ACC112 (cell line): ENCODE data around the gene OR7A5.

Experiments used
- H2AFZ ChIP-seq: fragments of 200-600 bp; sonication (generic); one replicate; pipeline ENCODE4 v1.6.0; 2017; ENCODE audit warnings: antibody characterized with exemption, low read length; ENCODE audit not compliant: unreplicated experiment
- H3K27ac ChIP-seq: fragments of 200-600 bp; sonication (generic); 2 replicates; pipeline ENCODE4 v1.5.1; 2014; ENCODE audit warnings: low read depth, mild to moderate bottlenecking, antibody characterized with exemption, low read length, moderate library complexity
- H3K27me3 ChIP-seq: fragments of 200-600 bp; sonication (generic); 2 replicates; pipeline ENCODE4 v1.6.1; 2014; ENCODE audit warnings: mild to moderate bottlenecking, antibody characterized with exemption, low read length, moderate library complexity, mixed read lengths; ENCODE audit not compliant: insufficient read depth
- H3K36me3 ChIP-seq: fragments of 200-600 bp; sonication (generic); 2 replicates; pipeline ENCODE4 v1.6.1; 2016; ENCODE audit warnings: mild to moderate bottlenecking, antibody characterized with exemption, low read length, moderate library complexity, mixed read lengths; ENCODE audit not compliant: insufficient read depth
- H3K4me1 ChIP-seq: fragments of 200-600 bp; sonication (generic); one replicate; pipeline ENCODE4 v1.6.1; 2016; ENCODE audit warnings: low read length, mixed read lengths; ENCODE audit not compliant: insufficient read depth, unreplicated experiment, control insufficient read depth
- H3K4me3 ChIP-seq: fragments of 200-600 bp; sonication (generic); 2 replicates; pipeline ENCODE4 v1.5.1; 2014; ENCODE audit warnings: mild to moderate bottlenecking, low read depth, low read length
- H3K79me2 ChIP-seq: fragments of 200-600 bp; sonication (generic); one replicate; pipeline ENCODE4 v1.6.0; 2016; ENCODE audit warnings: low read length; ENCODE audit not compliant: control insufficient read depth, unreplicated experiment, insufficient read depth

OR7A5 gene

GRCh38 chr19:14835011-14835410 lies at the start of gene OR7A5, which contains the start of gene OR7C1:
Gene OR7A5 (minus strand): TSS chr19:14835185. CDS start chr19:14828241, 6,944 bp downstream.
Gene OR7C1 (minus strand): TSS chr19:14835185. CDS start chr19:14800136, 35,049 bp downstream.
- H3K4me3 ChIP-seq = no peak within 1 kb of the TSS
- no peak within 1 kb of the TSS for H3K27ac ChIP-seq
- no peaks in the 10 kb centered on the region for H3K79me2 ChIP-seq
- H3K4me1 ChIP-seq = no peaks in the 10 kb centered on the region
- H2AFZ ChIP-seq = no peak within 1 kb of the TSS
- H3K27me3 ChIP-seq = peaks cover 34% of the 10 kb centered on the region
- H3K36me3 ChIP-seq = no peaks in the 10 kb centered on the region

DNA sequence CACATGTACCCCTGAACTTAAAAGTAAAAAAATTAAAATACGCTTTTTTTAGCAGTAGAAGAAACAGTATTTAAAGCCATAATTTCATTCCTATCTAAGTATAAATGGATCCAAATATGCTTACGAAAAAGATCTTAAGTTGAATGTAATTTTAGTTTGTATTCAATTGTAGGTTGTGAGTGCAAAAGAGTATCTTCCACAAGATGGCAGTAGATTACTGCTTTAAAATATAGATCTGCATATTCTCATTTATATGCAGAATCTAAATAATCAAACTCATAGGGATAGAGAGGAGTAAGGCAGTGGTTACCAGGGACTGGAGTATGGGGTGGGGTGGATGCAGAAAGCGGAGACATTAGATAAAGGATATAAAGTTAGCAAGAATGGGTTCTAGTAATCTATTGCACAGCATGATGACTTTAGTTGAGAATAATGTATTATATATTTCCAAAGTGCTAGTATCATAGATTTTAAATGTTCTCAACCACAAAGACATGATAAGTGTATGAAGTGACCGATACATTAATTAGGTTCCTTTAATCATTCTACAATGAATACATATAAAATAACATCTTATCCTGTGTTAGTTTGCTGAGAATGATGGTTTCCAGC lies 36.7 kb upstream of the OR7A5 start:
- H2AFZ ChIP-seq = no peak overlapping the region
- H3K27me3 ChIP-seq = peaks cover 49% of the 10 kb centered on the region
- no peaks in the 10 kb centered on the region for H3K4me1 ChIP-seq
- no peaks in the 10 kb centered on the region for H3K79me2 ChIP-seq
- no peak overlapping the region for H3K27ac ChIP-seq
- H3K36me3 ChIP-seq = no peaks in the 10 kb centered on the region
- H3K4me3 ChIP-seq = no peak overlapping the region

- Histone ChIP-seq H3K4me3 (no peak overlapping the region), H3K79me2 (no peaks in the 10 kb centered on the region), H3K27me3 (peaks cover 43% of the 10 kb centered on the region), H3K36me3 (no peaks in the 10 kb centered on the region), H3K4me1 (no peaks in the 10 kb centered on the region), H2AFZ (no peak overlapping the region), H3K27ac (no peak overlapping the region)
These were observed 33.5 kb upstream of the OR7A5 start for GRCh38 chr19:14868497-14868896.

DNA sequence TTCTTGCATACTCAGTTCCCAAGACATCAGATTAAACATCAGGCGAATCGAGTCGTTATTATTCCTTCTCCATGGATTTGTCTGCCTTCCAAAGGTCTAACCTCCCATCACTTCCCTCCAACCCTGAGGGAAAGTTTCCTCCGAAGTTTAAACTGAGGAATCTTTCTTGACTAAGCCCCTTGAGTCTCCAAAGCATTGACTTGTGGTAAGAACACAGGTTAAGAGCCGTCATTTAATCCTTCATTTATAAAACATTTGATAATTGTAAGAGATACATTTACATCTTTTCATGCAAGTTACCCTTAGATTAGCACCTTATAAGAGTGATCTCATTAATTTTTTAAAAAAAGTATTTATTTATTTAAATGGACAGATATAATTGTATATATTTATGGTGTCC lies 13.8 kb upstream of the OR7A5 start, which contains the start of gene OR7A10:
Gene OR7A10, minus strand, starts transcription at position 101 of the 400 bp plus-strand sequence. CDS start 7,045 bp downstream, outside the sequence.
- Histone ChIP-seq H3K27ac (no peak within 1 kb of the TSS), H3K79me2 (no peaks in the 10 kb centered on the region), H3K27me3 (peaks cover 34% of the 10 kb centered on the region)

DNA sequence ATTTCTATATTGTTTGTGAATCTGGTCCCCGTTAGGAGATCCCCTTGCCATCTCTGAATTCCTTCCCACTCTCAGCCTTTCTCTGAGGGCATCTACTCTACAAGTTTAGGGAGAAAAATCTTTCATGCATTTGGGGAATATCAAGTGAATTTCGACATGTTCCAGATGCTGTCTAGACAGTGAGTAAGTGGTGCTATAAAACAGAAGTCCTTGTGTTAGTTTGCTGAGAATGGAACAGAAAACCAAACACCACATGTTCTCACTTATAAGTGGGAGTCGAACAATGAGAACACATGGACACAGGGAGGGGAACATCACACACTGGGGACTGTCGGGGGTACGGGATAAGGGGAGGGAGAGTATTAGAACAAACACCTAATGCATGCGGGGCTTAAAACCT lies 8.6 kb upstream of the OR7A5 start:
- Histone ChIP-seq H3K27ac (no peak overlapping the region), H3K36me3 (no peaks in the 10 kb centered on the region), H3K27me3 (peaks cover 42% of the 10 kb centered on the region), H2AFZ (no peak overlapping the region), H3K79me2 (no peaks in the 10 kb centered on the region), H3K4me1 (no peaks in the 10 kb centered on the region), H3K4me3 (no peak overlapping the region)

More for the DNA sequence above, 13.8 kb upstream of the OR7A5 start, which contains the start of gene OR7A10:
- H2AFZ ChIP-seq = no peak within 1 kb of the TSS
- no peaks in the 10 kb centered on the region for H3K4me1 ChIP-seq
- H3K4me3 ChIP-seq = no peak within 1 kb of the TSS
- H3K36me3 ChIP-seq = no peaks in the 10 kb centered on the region

GRCh38 chr19:14843169-14843568 lies 8.2 kb upstream of the OR7A5 start:
- Histone ChIP-seq H3K36me3 (no peaks in the 10 kb centered on the region), H3K4me3 (no peak overlapping the region), H2AFZ (no peak overlapping the region), H3K27me3 (peaks cover 38% of the 10 kb centered on the region), H3K27ac (no peak overlapping the region), H3K79me2 (no peaks in the 10 kb centered on the region), H3K4me1 (no peaks in the 10 kb centered on the region)

GRCh38 chr19:14840206-14840605 lies 5.2 kb upstream of the OR7A5 start:
- Histone ChIP-seq H3K79me2 (no peaks in the 10 kb centered on the region), H3K36me3 (no peaks in the 10 kb centered on the region), H3K4me3 (no peak overlapping the region), H3K27ac (no peak overlapping the region), H3K27me3 (peaks cover 47% of the 10 kb centered on the region), H2AFZ (no peak overlapping the region), H3K4me1 (no peaks in the 10 kb centered on the region)

- Histone ChIP-seq H3K4me3 (no peak overlapping the region), H3K36me3 (no peaks in the 10 kb centered on the region), H3K27me3 (peaks cover 34% of the 10 kb centered on the region), H3K79me2 (no peaks in the 10 kb centered on the region), H3K27ac (no peak overlapping the region), H3K4me1 (no peaks in the 10 kb centered on the region), H2AFZ (no peak overlapping the region)
These were observed 2.4 kb upstream of the OR7A5 start for GRCh38 chr19:14837391-14837790.

DNA sequence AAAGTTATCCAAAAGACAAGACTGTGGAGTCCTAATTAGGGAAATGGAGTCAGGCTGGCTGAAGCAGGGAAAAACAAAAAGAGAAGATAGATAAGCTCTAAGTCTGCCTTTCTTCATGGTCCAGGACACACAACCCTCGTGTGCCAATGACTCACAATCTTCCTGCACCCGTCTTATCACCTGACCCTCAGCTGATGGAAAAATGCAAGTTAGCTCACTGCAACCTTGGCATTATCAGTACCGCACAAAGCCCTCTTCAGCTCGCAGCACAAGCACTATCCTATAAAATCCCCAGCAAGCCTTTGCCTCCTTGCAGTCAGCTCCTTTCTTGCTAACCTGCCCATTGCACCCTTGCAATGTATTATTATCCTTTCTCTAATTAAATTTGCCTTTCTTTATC lies 4.3 kb downstream of the OR7A5 start:
- no peaks in the 10 kb centered on the region for H3K4me1 ChIP-seq
- H3K36me3 ChIP-seq = no peaks in the 10 kb centered on the region
- no peaks in the 10 kb centered on the region for H3K79me2 ChIP-seq
- H3K27me3 ChIP-seq = peaks cover 26% of the 10 kb centered on the region
- H3K27ac ChIP-seq = no peak overlapping the region
- no peak overlapping the region for H2AFZ ChIP-seq
- no peak overlapping the region for H3K4me3 ChIP-seq

DNA sequence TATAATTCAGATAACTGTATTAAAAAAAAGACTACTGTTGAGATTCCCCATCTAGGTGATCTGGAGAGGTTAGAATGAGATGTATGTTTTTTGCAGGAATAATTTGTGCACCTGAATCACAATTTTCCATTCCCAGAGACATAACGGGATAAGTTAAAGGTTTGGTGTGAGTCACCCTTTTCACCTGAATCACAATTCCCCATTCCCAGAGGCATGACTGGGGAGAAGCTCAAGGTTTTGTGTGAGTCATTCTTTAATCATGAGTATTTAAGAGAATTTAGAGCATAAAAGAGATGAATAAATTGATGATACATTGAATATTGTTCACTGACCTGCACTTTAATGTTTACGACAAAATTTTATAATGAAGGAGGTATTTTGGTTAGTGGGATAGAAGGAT lies 9.0 kb downstream of the OR7A5 start:
- Histone ChIP-seq H3K36me3 (no peaks in the 10 kb centered on the region), H3K27me3 (peaks cover 34% of the 10 kb centered on the region), H3K4me3 (no peak overlapping the region)

GRCh38 chr19:14821937-14822336 lies 13.0 kb downstream of the OR7A5 start:
- no peaks in the 10 kb centered on the region for H3K79me2 ChIP-seq
- no peaks in the 10 kb centered on the region for H3K4me1 ChIP-seq
- H3K36me3 ChIP-seq = no peaks in the 10 kb centered on the region
- H3K27me3 ChIP-seq = peaks cover 20% of the 10 kb centered on the region
- H3K4me3 ChIP-seq = no peak overlapping the region
- no peak overlapping the region for H2AFZ ChIP-seq
- no peak overlapping the region for H3K27ac ChIP-seq

More for the DNA sequence above, 9.0 kb downstream of the OR7A5 start:
- Histone ChIP-seq H3K79me2 (no peaks in the 10 kb centered on the region), H2AFZ (no peak overlapping the region), H3K27ac (no peak overlapping the region), H3K4me1 (no peaks in the 10 kb centered on the region)
